HG03520 (cell line): ENCODE results near the gene SRPK2.
"Not testable (repeated sequence)": the region's sequence is repeated elsewhere in the genome, so short reads cannot be mapped to it uniquely, and the experiment has no call there.

ENCODE experiments used
- ATAC-seq: cut with Tn5 transposase; IDR thresholded peaks from one replicate; pipeline ENCODE4 v1.9.1; 2021; ENCODE audit warnings: mild to moderate bottlenecking, moderate library complexity; ENCODE audit not compliant: unreplicated experiment

The SRPK2 gene

DNA sequence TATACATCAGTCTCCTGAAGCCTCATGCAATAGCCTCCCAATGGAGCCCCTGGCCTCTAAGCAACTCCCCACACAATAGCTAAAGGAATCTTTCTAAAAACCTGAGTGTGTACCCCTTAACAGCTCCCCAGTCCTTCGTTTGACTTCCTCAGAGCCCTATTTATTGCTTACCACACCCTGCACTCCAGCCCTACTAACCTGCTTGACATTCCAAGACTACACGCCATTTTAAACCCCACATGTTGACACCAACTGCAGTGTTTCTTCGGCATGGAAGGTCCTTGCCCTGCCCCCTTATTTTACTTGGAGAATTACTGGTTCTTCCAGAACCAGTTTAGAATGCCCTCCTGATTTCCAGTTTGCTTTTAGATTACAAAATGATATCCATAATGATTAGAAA is 10.8 kb downstream of the SRPK2 start:
- no peak for ATAC-seq

DNA sequence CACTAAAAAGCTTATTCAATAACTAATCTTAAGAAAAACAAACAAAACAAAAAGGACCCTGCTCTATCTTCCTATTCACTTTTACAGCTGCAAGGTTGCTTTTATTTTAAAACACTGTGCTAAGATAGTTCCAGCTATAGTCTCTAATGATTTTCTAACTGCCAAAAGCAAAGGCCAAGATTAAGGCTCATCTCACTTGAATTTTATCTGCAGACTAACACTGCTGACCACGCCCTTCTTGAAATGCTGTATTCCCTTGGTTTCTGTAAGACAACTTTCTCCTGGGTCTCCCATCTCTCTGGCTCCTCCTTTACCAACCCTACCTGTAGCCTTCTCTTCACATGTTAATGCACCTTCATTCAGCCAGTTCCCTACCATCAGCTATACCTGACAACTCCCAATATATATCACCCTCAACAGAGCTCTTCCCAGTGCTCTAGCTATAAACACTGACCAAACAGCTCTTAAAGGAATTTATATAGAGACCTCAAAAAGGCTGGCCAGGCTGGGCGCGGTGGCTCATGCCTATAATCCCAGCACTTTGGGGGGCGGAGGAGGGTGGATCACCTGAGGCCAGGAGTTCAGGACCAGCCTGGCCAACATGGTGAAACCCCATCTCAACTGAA is 11.7 kb downstream of the SRPK2 start:
- no peak for ATAC-seq

DNA sequence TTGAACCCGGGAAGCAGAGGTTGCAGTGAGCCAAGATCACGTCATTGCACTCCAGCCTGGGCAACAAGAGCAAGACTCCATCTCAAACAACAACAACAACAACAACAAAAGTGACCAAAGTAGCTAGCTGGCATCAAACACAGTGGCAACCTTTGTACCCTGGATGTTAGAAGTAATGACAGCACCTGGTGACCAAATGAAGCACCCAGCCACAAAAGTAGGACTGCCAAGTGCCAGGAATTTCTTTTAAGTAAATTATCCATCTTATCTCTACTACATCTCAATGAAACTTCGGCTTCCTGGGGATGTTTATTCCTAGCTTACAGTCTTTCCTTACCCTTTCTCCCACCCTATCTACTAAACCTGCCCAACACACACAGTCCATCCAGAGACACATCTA is 18.8 kb downstream of the SRPK2 start:
- no peak for ATAC-seq

DNA sequence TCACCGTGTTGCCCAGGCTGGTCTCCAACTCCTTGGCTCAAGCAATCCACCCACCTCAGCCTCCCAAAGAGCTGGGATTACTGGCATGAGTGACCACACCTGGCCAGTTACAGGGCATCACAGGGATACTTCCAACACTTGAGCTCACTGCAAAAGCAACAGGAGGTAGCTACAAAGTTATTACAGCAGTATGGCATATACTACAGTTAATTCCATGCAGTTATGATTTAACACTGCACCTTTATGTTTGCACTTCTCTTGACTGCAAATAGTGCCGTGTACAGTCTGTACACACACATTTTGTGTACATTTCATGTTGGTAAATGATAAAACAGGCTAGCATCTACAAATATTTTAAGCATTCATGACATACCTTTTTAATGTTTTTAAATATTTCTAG is 21.3 kb downstream of the SRPK2 start:
- no peak for ATAC-seq

DNA sequence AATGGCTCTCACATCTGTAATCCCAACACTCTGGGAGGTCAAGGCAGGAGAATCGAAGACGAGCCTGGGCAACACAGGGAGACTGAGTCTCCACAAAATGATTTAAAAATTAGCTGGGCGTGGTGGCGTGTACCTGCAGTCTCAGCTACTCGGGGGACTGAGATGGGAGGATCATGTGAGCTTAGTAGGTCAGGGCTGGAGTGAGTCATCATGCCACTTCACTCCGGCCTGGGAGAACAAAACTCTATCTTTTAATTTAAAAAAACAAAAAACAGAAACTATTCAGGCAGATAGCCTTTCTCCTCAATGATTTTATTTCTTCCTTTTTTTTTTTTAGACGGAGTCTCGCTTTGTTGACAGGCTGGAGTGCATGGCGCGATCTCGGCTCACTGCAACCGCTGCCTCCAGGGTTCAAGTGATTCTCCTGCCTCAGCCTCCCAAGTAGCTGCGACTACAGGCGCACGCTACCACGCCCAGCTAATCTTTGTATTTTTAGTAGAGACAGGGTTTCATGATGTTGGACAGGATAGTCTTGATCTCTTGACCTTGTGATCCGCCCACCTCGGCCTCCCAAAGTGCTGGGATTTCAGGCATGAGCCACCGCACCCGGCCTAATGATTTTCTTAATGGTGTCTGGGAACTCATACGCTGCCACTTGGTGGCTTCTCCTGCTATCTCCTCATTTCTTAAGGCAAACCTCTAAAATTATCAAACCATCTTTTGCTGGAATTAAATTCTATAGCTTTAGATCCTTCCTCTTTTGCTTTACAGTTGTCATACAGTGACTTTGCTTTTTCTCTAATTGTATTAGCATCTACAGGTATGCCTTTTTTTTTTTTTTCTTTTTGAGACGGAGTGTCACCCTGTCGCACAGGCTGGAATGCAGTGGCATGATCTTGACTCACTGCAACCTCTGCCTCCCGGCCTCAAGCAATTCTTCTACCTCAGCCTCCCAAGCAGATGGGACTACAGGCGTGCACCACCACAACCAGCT is 22.9 kb downstream of the SRPK2 start:
- ATAC-seq: no peak

DNA sequence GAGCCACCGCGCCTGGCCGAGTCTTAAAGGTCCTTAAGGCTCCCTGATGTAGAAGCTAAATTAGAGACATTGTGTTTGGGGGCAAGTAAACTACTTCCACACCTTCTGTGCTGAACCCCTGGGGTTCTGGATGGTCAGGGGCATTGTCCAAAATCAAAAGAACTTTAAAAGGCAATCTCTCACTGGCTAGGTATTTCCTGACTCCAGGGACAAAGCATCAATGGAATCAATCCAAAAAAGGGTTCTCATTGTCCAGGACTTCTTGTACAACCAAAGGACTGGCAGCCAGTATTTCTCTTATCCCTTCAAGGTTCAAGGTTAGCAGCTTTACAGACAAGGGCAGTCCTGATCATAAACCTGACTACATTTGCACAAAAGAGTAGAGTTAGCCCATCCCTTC is 24.0 kb downstream of the SRPK2 start:
- ATAC-seq: no peak

DNA sequence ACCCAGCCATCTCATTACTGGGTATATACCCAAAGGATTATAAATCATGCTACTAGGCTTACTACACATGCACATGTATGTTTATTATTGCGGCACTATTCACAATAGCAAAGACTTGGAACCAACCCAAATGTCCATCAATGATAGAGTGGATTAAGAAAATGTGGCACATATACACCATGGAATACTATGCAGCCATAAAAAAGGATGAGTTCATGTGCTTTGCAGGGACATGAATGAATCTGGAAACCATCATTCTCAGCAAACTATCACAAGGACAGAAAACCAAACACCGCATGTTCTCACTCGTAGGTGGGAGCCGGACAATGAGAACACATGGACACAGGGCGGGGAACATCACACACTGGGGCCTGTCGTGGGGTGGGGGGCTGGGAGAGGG is 25.1 kb downstream of the SRPK2 start:
- not testable (repeated sequence) for ATAC-seq

DNA sequence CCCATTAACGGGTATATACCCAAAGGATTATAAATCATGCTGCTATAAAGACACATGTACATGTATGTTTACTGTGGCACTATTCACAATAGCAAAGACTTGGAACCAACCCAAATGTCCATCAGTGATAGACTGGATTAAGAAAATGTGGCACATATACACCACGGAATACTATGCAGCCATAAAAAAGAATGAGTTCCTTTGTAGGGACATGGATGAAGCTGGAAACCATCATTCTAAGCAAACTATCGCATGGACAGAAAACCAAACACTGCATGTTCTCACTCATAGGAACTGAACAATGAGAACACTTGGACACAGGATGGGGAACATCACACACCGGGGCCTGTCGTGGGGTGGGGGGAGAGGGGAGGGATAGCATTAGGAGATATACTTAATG is 26.0 kb downstream of the SRPK2 start:
- ATAC-seq: not testable (repeated sequence)

DNA sequence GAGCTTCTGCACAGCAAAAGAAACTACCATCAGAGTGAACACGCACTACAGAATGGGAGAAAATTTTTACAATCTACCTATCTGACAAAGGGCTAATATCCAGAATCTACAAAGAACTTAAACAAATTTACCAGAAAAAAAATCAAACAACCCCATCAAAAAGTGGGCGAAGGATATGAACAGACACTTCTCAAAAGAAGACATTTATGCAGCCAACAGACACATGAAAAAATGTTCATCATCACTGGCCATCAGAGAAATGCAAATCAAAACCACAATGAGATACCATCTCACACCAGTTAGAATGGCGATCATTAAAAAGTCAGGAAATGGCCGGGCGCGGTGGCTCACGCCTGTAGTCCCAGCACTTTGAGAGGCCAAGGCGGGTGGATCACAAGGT is 26.7 kb downstream of the SRPK2 start:
- ATAC-seq: not testable (repeated sequence)

DNA sequence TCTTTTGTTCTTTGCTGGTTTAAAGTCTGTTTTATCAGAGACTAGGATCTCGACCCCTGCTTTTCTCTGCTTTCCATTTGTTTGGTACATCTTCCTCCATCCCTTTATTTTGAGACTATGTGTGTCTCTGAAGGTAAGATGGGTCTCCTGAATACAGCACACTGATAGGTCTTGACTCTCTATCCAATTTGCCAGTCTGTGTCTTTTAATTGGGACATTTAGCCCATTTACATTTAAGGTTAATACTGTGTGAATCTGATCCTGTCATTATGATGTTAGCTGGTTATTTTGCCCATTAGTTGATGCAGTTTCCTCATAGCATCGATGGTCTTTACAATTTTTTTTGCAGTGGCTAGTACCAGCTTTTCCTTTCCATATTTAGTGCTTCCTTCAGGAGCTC is 28.6 kb downstream of the SRPK2 start:
- not testable (repeated sequence) for ATAC-seq

DNA sequence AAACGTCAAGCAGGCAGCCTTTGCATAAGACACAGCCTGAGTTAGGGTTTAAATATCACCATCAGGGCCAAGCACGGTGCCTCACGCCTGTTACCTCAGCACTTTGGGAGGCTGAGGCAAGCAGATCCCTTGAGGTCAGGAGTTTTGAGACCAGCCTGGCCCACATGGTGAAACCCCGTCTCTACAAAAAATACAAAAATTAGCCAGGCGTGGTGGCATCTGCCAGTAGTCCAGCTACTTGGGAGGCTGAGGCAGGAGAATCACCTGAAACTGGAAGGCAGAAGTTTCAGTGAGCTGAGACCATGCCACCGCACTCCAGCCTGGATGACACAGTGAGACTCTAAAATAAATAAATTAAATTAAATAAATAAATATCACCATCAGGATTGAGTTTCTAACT is 33.0 kb downstream of the SRPK2 start:
- no peak for ATAC-seq

DNA sequence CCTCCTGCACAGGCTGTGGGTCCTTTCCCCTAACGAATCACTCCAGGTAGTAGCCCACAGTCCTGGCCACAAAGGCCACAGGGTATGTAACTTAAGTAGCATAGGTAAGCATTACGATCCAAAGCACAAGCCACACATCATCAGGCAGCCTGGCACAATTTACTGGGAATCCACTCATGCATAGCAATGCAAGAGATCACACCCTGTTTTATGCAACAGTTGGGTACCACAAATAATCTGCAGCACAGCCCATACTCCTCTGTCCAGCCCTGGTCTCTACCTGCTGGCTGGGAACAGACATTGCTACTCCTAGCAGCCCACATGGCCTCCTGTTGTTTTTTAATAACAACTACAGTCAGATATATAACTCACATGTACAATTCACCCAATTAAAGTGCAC is 34.3 kb downstream of the SRPK2 start:
- no peak for ATAC-seq

DNA sequence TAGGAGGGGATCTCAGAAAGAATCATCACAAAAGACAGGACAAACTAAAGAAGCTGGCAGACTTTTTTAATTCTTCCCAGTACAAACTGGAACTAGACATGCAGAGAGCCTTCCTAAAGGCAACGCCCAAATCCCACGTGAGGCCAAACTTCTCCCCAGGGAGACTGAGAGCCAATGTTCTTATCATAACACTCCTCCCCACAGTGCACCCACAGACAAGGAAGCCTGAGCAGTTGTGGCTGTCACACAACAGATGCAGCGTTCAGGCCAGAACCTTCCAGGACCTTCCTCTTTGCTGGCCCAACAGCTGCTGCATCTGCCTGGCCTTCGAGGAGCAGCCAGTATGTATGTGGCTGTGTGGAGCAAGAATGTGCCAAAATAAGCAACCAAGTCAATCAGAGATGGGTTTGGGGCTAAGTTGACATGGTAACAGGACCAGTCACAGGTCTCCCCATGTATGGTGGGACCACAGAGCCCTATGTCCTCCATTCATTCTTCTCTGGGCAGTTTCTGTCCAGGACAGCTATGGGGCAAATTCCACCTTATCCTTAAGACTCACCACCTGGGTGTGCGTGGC is 34.9 kb downstream of the SRPK2 start:
- ATAC-seq: no peak

DNA sequence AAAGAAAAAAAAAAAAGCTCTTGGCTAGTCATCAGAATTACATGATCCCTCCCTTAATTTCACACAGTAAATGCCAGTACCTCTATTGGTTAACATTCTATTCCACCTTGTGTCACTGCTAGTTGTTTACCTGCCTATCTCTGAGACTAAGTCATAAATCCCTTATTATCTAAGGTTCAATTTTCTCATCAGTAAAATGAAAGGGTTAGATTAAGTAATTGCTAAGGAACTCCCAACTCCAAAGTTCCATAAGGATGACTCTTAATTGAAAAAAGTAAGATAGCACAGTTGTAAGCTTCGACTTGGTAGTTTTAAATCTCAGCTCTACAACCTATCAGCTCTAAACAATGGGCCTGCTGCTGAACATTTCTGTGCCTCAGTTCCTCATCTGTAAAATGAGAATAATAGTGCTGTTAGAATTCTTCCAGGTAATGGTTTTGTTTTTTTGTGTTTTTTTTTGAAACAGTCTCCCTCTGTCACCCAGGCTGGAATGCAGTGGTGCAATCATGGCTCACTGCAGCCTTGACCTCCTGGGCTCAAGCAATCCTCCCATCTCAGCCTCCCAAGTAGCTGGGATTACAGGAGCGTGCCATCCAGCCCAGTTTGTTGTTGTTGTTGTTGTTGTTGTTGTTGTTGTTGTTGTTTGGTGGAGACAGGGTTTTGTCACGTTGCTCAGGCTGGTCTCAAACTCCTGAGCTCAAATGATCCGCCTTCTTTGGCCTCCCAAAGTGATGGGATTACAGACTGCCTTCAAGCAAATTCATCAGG is 35.6 kb downstream of the SRPK2 start:
- no peak for ATAC-seq

DNA sequence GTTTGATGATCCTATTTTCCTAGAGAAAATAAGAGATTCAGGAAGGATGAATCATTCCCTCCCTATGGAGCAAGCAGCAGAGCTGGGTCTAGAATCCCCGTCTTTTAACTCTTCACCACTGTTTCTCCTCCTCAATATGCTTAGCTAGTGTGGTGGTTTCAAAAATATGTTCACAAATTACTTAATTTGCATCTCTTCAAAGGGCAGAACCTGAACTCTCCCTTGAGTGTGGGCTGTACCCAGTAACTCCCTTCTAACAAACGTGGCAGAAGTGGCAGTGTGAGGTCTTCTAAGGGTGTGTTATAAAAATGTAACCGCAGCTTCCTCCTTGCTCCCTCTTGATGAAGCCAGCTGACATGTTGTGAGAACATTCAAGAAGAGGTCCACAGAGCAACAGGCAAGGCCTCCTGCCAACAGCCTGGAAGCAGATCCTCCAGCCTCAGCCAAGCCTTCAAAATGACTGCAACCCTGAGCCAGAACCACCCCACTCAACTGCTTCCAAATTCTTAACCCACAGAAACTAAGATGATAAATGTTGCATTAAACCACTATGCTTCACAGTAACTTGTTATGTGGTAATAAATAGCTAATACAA is 36.6 kb downstream of the SRPK2 start:
- ATAC-seq: peak; percentile 88

DNA sequence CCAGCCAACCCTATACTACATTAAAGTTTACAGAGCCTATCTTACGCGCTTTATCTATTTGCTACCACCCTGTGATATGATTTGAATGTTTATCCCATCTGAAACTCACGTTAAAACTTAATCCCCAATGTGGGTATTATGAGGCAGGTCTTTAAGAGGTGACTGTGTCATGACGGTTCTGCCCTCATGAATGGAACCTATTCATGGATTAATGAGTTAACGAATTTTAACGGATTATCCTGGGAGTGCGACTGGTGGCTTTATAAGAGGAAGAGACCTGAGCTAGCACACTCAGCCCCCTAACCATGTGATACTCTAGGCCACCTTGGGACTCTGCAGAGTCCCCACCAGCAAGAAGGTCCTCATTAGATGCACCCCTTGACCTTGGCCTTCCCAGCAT is 37.8 kb downstream of the SRPK2 start:
- ATAC-seq: no peak

DNA sequence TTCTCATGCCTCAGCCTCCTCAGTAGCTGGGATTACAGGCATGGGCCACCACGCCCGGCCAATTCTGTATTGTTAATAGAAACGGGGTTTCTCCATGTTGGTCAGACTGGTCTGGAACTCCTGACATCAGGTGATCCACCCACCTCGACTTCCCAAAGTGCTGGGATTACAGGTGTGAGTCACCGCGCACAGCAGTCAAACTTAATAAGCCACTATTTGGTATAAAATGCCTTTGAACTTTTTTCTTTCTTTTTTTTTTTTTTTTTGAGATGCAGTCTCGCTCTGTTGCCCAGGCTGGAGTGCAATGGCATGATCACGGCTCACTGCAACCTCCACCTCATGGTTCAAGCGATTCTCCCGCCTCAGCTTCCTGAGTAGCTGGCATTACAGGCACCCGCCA is 40.5 kb downstream of the SRPK2 start:
- not testable (repeated sequence) for ATAC-seq

DNA sequence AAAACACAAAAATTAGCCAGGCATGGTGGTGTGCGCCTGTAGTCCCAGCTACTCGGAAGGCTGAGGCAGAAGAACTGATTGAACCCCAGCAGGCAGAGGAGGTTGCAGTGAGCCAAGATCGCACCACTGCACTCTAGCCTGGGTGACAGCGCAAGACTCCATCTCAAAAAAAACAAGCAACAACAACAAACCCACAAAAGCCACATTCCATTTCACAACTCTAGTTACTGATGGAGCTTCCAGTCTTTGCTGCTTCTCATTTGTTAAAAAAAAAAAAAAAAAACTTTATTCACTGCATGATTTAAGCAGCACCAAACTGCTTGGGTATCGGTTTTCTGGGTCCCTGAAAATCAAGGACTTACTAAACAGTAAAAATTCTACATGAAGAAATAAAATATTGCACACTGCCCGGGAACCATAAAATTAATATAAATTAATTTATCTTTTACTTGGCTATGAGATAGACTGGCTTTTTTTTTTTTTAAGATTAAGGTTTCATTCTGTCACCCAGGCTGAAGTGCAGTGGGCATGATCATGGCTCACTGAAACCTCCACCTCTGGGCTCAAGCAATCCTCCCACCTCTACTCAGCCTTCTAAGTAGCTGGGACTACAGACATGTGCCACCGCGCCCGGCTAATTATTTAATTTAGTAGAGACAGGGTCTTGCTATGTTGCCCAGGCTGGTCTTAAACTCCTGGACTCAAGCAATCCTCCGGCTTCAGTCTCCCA is 42.0 kb downstream of the SRPK2 start:
- no peak for ATAC-seq

DNA sequence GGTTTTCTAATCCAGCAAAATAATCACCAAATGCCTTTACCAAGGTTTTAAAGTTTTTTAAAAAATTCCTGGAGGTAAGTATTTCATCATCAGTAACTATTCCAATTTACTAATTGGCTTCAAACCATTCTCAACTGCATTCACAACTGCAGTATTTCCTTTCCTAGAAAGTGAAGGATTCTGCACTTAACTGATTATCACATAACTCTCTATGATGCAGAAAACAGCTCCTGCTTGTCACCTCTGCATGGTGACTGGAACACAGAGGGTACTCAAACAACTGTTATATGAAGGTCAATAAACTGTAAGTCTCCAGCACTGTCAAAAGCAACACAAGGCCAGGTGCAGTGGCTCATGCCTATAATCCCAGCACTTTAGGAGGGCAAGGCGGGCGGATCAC is 42.6 kb downstream of the SRPK2 start:
- ATAC-seq: no peak

DNA sequence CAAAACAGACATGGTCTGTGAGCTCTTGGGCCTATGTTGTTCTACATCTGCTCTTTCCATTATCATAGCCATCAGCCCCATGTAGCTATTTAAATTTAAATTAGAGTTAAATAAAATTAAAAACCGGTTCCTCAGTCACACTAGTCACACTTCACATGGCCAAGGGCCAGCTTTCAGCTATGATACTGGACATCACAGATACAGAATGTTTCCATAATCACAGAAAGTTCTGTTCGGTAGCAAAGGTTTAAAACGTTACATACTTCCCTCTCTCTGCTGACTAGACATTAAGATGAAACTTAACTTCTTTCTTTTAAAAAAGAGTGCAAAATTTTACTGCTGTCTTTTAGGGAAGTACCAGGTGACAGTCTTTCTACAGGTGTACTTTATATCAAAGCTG is 43.0 kb downstream of the SRPK2 start:
- no peak for ATAC-seq
